ENCODE measurements around the gene VARS2.

GRCh38 chr6:30891450-30891723 is 22.7 kb upstream of the VARS2 start:
- TF ChIP-seq GABPA (tag; conservative IDR thresholded peaks at IDR 0.05; ENCODE audit: low read depth) (no peak), STAT5B (CRISPR knock-in tag; IDR thresholded peaks at IDR 0.05) (no peak), RERE (CRISPR knock-in tag; IDR thresholded peaks at IDR 0.05; ENCODE audit: borderline replicate concordance) (no peak), SP1 (CRISPR knock-in tag; IDR thresholded peaks at IDR 0.05) (no peak; the same call in 1 of the 2 replicates), CBFA2T3 (IDR thresholded peaks at IDR 0.05) (no peak), NBN (IDR thresholded peaks at IDR 0.05; ENCODE audit: low read depth) (no peak), CTCF (IDR thresholded peaks at IDR 0.05 in 2 of 3, conservative IDR thresholded peaks at IDR 0.05 in 1 of 3; ENCODE audit: insufficient read depth in 2 of 3, low read depth in 1 of 3, low read length in 3 of 3) (no peak)

Data from K562 (cell line).